T-helper 22 cell (primary cell): ENCODE data around the gene XRCC2.
"Not testable (repeated sequence)": the region's sequence is repeated elsewhere in the genome, so short reads cannot be mapped to it uniquely, and the experiment has no call there.

Experiments used
- DNase-seq: peaks from one replicate; pipeline ENCODE4 v3.0.0-alpha.2; 2020; ENCODE audit warnings: low read depth

Gene XRCC2

GRCh38 chr7:152664636-152665035 is 11.3 kb downstream of the XRCC2 start:
- DNase-seq, result no peak

GRCh38 chr7:152663931-152664330 is 12.0 kb downstream of the XRCC2 start:
- no peak for DNase-seq

GRCh38 chr7:152663148-152663740 is 12.7 kb downstream of the XRCC2 start:
- no peak for DNase-seq

GRCh38 chr7:152661479-152661878 is 14.5 kb downstream of the XRCC2 start:
- DNase-seq, result no peak

- DNase-seq, result no peak
These were observed 15.9 kb downstream of the XRCC2 start for GRCh38 chr7:152660021-152660420.

- no peak for DNase-seq
These were observed 21.0 kb downstream of the XRCC2 start for GRCh38 chr7:152654971-152655370.

GRCh38 chr7:152649220-152649619 is 26.7 kb downstream of the XRCC2 start:
- DNase-seq, result no peak

- DNase-seq, result no peak
These were observed 28.9 kb downstream of the XRCC2 start for GRCh38 chr7:152647009-152647408.

- not testable (repeated sequence) for DNase-seq
These were observed 29.4 kb downstream of the XRCC2 start for GRCh38 chr7:152646579-152646978.

- no peak for DNase-seq
These were observed 31.9 kb downstream of the XRCC2 start for GRCh38 chr7:152643979-152644559.

GRCh38 chr7:152641384-152641783 is 34.6 kb downstream of the XRCC2 start:
- DNase-seq, result no peak

GRCh38 chr7:152640829-152641228 is 35.1 kb downstream of the XRCC2 start:
- no peak for DNase-seq

- DNase-seq, result no peak
These were observed 37.9 kb downstream of the XRCC2 start for GRCh38 chr7:152637920-152638580.

- no peak for DNase-seq
These were observed 38.8 kb downstream of the XRCC2 start for GRCh38 chr7:152637161-152637560.

GRCh38 chr7:152636441-152636840 is 39.5 kb downstream of the XRCC2 start:
- no peak for DNase-seq

- DNase-seq, result no peak
These were observed 42.4 kb downstream of the XRCC2 start for GRCh38 chr7:152633504-152633903.

GRCh38 chr7:152633072-152633471 is 42.9 kb downstream of the XRCC2 start:
- no peak for DNase-seq

GRCh38 chr7:152628772-152629171 is 47.2 kb downstream of the XRCC2 start:
- not testable (repeated sequence) for DNase-seq

- DNase-seq, result no peak
These were observed 51.7 kb downstream of the XRCC2 start for GRCh38 chr7:152624228-152624627.

- DNase-seq, result no peak
These were observed 54.5 kb downstream of the XRCC2 start for GRCh38 chr7:152621426-152621825.

GRCh38 chr7:152619027-152619739 is 56.8 kb downstream of the XRCC2 start:
- DNase-seq, result no peak

GRCh38 chr7:152618427-152618826 is 57.5 kb downstream of the XRCC2 start:
- no peak for DNase-seq

GRCh38 chr7:152617056-152617455 is 58.9 kb downstream of the XRCC2 start:
- DNase-seq, result no peak
